Urothelium cell line (cell line): ENCODE measurements around the gene GLRB.
A peak's percentile ranks its signal among the peaks of the same experiment; 100 is the strongest.
"Not testable (repeated sequence)": the region's sequence is repeated elsewhere in the genome, so short reads cannot be mapped to it uniquely, and the experiment has no call there.

ENCODE experiments used
- DNase-seq: peaks from one replicate; pipeline ENCODE4 v3.0.0; 2011; ENCODE audit warnings: low spot score, mixed read lengths
- FAIRE-seq: peaks from 2 replicates; lab custom pipeline; 2011; peaks lifted over from hg19 to GRCh38; lab: Jason Lieb, UNC

Gene GLRB

GRCh38 chr4:157127571-157127970, 51.6 kb downstream of the GLRB start:
- FAIRE-seq (no peak), DNase-seq (no peak)

DNA sequence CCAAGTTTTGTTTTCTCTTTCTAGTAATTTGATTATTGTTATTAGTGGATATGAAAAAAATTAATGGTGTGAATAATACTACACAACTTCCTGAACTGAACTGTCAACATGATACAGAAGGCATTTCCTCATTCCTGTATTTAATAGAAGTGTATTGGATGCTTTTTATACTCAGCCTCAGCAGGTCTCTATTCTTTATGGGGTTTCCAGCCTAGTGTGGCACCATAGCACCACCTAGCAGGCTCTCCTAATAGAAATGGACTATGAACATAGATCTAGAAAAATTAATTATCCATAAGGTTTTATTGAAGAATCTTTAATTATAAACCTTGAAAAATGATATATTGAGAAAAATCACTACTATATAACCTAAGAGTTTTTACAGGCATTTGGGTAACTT, 52.4 kb downstream of the GLRB start:
- FAIRE-seq (no peak), DNase-seq (no peak)

GRCh38 chr4:157141976-157142375, 66.0 kb downstream of the GLRB start:
- DNase-seq = no peak
- FAIRE-seq = no peak

DNA sequence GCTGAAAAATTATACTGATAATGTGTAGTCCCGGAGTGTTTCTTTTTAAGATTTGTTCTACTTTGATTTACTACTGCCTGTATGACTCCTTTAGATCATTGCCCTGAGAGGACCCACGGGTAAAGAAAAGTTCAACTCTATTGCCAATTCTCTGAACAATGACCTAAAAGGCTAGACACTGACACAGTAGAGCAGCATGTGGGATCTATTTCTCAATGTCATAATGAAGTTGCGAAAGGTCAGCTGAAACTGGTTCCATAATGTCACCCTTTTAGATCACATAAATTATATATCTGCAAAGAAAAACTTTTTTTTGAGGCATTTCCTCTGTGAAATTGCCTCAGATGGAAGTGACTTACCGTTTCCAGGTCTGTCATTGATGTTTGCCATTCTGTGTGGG, 67.4 kb downstream of the GLRB start:
- DNase-seq (no peak), FAIRE-seq (no peak)

DNA sequence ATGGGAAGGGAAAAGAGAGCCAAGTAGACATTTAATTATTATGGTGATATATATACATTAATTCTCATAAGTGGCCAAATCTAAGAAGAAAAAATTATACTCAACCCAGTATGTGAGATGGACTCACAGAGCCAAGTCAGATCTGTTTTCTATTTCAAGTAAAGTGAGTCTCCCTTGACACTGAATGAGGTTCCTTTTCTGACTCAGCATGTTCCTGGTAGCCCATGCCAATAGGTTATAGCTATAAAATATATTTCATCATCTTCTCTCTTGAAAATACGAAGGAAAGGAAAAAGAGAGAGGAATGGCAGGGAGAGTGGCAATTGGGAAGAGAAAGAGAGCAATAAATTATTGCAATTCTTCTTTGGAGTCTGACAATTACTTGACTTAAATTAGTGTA, 75.8 kb downstream of the GLRB start:
- DNase-seq (no peak), FAIRE-seq (no peak)

- no peak for FAIRE-seq
- DNase-seq = no peak
These were observed 90.1 kb downstream of the GLRB start for GRCh38 chr4:157165935-157166610.

GRCh38 chr4:157170321-157170720, 94.4 kb downstream of the GLRB start:
- DNase-seq (no peak), FAIRE-seq (no peak)

DNA sequence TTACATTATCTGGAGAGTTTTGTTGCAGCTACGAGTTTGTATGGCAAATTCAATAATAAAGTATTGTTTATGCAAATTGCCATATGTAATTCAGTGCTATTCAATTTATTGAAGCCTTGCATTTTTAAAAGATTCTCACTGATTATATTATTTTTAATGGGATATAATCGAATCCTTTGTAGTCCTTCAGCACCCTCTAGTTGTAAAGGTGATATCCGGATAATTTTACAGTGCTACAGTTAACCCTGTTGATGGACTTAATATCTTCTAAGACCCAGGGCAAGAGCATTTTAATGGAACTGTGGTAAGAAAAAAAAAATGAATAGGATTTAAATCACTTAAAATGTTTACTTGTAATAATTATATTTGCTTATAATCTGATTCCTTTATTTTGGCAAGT, 96.1 kb downstream of the GLRB start:
- FAIRE-seq (no peak), DNase-seq (no peak)

DNA sequence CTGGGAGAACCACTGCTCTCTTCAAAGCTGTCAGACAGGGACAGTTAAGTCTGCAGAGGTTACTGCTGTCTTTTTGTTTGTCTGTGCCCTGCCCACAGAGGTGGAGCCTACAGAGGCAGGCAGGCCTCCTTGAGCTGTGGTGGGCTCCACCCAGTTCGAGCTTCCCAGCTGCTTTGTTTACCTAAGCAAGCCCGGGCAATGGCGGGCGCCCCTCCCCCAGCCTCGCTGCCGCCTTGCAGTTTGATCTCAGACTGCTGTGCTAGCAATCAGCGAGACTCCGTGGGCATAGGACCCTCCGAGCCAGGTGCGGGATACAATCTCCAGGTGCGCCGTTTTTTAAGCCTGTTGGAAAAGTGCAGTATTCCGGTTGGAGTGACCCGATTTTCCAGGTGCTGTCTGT, 104.3 kb downstream of the GLRB start:
- FAIRE-seq, DNase-seq: not testable (repeated sequence)

GRCh38 chr4:157184300-157184699, 108.3 kb downstream of the GLRB start:
- no peak for DNase-seq
- no peak for FAIRE-seq

GRCh38 chr4:157185363-157185762, 109.4 kb downstream of the GLRB start:
- DNase-seq (no peak), FAIRE-seq (no peak)

- DNase-seq (no peak), FAIRE-seq (no peak)
These were observed 119.4 kb downstream of the GLRB start for GRCh38 chr4:157195374-157195773.

GRCh38 chr4:157196046-157196445, 120.1 kb downstream of the GLRB start:
- DNase-seq (no peak), FAIRE-seq (no peak)

DNA sequence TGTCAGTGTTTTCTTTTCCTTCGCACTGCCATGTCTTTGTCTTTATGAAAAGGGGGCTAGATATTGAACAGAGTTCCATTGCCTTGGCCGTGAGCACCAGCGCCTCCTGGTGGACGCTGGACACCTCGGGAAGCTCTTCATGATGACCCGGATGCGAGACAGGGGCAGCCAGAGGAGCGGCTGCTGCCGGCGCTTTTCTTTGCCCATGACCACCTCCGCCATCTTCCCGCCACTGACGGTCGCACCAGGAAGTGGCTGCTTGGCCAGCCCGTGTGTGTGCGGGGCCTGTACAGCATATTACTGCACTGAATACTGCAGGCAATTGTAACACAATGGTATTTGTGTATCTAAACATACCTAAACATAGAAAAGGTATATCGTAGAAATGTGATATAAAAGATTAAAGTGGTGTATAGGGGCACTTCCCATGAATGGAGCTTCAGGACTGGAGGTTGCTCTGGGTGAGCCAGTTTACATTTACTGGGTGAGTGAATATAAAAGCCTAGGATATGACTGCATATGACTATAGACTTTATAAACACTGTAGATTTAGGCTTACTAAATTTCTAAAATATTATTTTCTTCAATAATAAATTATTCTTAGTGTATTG, 128.8 kb downstream of the GLRB start:
- no peak for FAIRE-seq
- peak; percentile 29 for DNase-seq

- FAIRE-seq = no peak
These were observed 141.8 kb downstream of the GLRB start for GRCh38 chr4:157217708-157218107.

GRCh38 chr4:157219711-157220370, 143.9 kb downstream of the GLRB start:
- no peak for FAIRE-seq
- no peak for DNase-seq

More at GRCh38 chr4:157217708-157218107, 141.8 kb downstream of the GLRB start:
- DNase-seq = peak; percentile 7

- FAIRE-seq (no peak), DNase-seq (peak; percentile 4)
These were observed 144.5 kb downstream of the GLRB start, which contains the start of gene GRIA2 for GRCh38 chr4:157220371-157220881. Gene GRIA2, plus strand, starts transcription at chr4:157220728. Its CDS starts 315 bp downstream, at chr4:157221043.

DNA sequence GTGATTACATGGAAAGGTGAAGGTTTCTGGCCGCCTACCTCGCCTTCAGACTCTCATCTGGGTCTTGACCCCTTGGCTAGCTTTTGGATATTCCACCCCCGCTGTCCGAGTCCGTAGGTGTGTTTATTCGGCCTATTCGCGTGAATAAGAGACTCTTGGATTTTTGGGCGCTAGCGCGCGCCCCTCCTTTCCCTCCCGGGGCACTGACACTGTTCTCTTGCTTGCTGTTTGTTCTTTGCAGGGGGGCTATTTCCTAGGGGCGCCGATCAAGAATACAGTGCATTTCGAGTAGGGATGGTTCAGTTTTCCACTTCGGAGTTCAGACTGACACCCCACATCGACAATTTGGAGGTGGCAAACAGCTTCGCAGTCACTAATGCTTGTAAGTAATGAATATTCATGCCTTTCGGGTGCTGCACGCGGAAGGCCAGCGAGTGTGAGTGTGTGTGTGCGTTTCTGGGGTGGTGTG, 145.5 kb downstream of the GLRB start:
- no peak for FAIRE-seq
- no peak for DNase-seq
